SK-N-SH (cell line): ENCODE measurements around the gene TUNAR. TPM values are rescaled to one million over a fixed set of nuclear protein-coding genes. Genes with fewer than 3 reads are reported as not detected.

Experiments used
- CTCF ChIA-PET: fragments of 300-600, 350-600 bp; formaldehyde crosslinking; extraction: SDS; loops from one replicate; lab custom pipeline; 2021; lab: Yijun Ruan, JAX
- POLR2A ChIA-PET: fragments of 350-600 bp; sonication (Branson Sonifier 250); formaldehyde crosslinking; extraction: SDS; loops from one replicate; lab custom pipeline; 2020; ENCODE audit warnings: antibody characterized with exemption, inconsistent platforms; lab: Yijun Ruan, JAX
- DNase-seq: peaks from one replicate; pipeline ENCODE4 v3.0.0; 2012
- H2AFZ ChIP-seq: fragments of 200-600 bp; sonication (generic); 2 replicates; pipeline ENCODE4 v1.8.1; 2016; ENCODE audit warnings: antibody characterized with exemption, mild to moderate bottlenecking, low read depth
- H3F3A ChIP-seq: fragments of 200-600 bp; sonication (generic); replicated peaks from 2 replicates; pipeline ENCODE3; 2016; ENCODE audit warnings: antibody characterized with exemption, mild to moderate bottlenecking; ENCODE audit not compliant: insufficient read depth
- H3K27ac ChIP-seq, 2 experiments: fragments of 200-500 bp in 1 of 2; fragments of 200-600 bp in 1 of 2; sonication (Bioruptor generic) in 1 of 2; sonication (generic), shearing (Covaris generic) in 1 of 2; 2 replicates each; pipeline versions ENCODE4 v1.5.1 to v1.6.1; 2014 to 2016; ENCODE audit warnings: low read depth in 2 of 2, inconsistent platforms in 1 of 2, low read length in 1 of 2, mild to moderate bottlenecking in 1 of 2, mixed read lengths in 1 of 2
- H3K27me3 ChIP-seq: fragments of 200-600 bp; sonication (generic), shearing (Covaris generic); 2 replicates; pipeline ENCODE4 v1.6.1; 2016; ENCODE audit warnings: mixed run types; ENCODE audit not compliant: insufficient read depth
- H3K36me3 ChIP-seq, 2 experiments: fragments of 200-500 bp in 1 of 2; fragments of 200-600 bp in 1 of 2; sonication (Bioruptor generic) in 1 of 2; sonication (generic) in 1 of 2; replicated peaks in 1 of 2; 2 replicates each; pipeline versions ENCODE3 to v1.5.1; 2014 to 2016; ENCODE audit warnings: low read length in 1 of 2, mild to moderate bottlenecking in 1 of 2; ENCODE audit not compliant: insufficient read depth in 2 of 2, control insufficient read depth in 1 of 2
- H3K4me1 ChIP-seq, 2 experiments: fragments of 200-500 bp in 1 of 2; fragments of 200-600 bp in 1 of 2; sonication (Bioruptor generic) in 1 of 2; sonication (generic), shearing (Covaris generic) in 1 of 2; 2 replicates each; pipeline versions ENCODE4 v1.5.1 to v1.6.1; 2014 to 2016; ENCODE audit warnings: low read depth in 1 of 2, low read length in 1 of 2, mixed run types in 1 of 2; ENCODE audit not compliant: insufficient read depth in 2 of 2, control insufficient read depth in 1 of 2
- H3K4me2 ChIP-seq: fragments of 200-600 bp; sonication (generic), shearing (Covaris generic); 2 replicates; pipeline ENCODE4 v1.6.1; 2017; ENCODE audit warnings: mixed run types
- H3K4me3 ChIP-seq, 2 experiments: fragments of 200-500 bp in 1 of 2; fragments of 200-600 bp in 1 of 2; sonication (Bioruptor generic) in 1 of 2; sonication (generic), shearing (Covaris generic) in 1 of 2; 2 replicates each; pipeline versions ENCODE4 v1.5.1 to v1.8.1; 2014 to 2016; ENCODE audit warnings: low read depth in 2 of 2, inconsistent platforms in 1 of 2, low read length in 1 of 2, mild to moderate bottlenecking in 1 of 2, mixed read lengths in 1 of 2, moderate library complexity in 1 of 2
- H3K79me2 ChIP-seq: fragments of 200-600 bp; sonication (generic); 2 replicates; pipeline ENCODE4 v1.8.1; 2017; ENCODE audit warnings: mild to moderate bottlenecking; ENCODE audit not compliant: insufficient read depth
- H3K9ac ChIP-seq: fragments of 200-600 bp; sonication (generic); 2 replicates; pipeline ENCODE4 v1.6.1; 2017; ENCODE audit warnings: mixed run types
- H3K9me2 ChIP-seq: fragments of 200-600 bp; sonication (generic); 2 replicates; pipeline ENCODE4 v1.6.1; 2017; ENCODE audit warnings: mixed run types
- H3K9me3 ChIP-seq: fragments of 200-600 bp; sonication (generic); 2 replicates; pipeline ENCODE4 v1.6.1; 2017; ENCODE audit warnings: mixed run types, mild to moderate bottlenecking, moderate library complexity
- H4K20me1 ChIP-seq: fragments of 200-600 bp; sonication (generic); 2 replicates; pipeline ENCODE4 v1.6.1; 2017; ENCODE audit warnings: mild to moderate bottlenecking, mixed run types; ENCODE audit not compliant: insufficient read depth
- CHD2 ChIP-seq: fragments of 150-350 bp; IDR thresholded peaks from 2 replicates; pipeline ENCODE4 v1.6.1; 2018; ENCODE audit warnings: low read length; ENCODE audit not compliant: partially characterized antibody
- FOXJ3 ChIP-seq: sonication (generic); formaldehyde crosslinking; IDR thresholded peaks from 2 replicates; pipeline ENCODE4 v1.5.1; 2020; ENCODE audit warnings: mild to moderate bottlenecking, missing genetic modification reagents
- FOXM1 ChIP-seq: IDR thresholded peaks from 2 replicates; pipeline ENCODE4 v1.4.0; 2012; ENCODE audit warnings: low read depth, mild to moderate bottlenecking
- GABPA ChIP-seq: IDR thresholded peaks from 2 replicates; pipeline ENCODE4 v1.4.0; 2012; ENCODE audit warnings: low read depth, mild to moderate bottlenecking
- GATA2 ChIP-seq: sonication (generic); formaldehyde crosslinking; IDR thresholded peaks from 2 replicates; pipeline ENCODE4 v1.5.0; 2020; ENCODE audit warnings: mild to moderate bottlenecking, missing genetic modification reagents
- JUND ChIP-seq: IDR thresholded peaks from 2 replicates; pipeline ENCODE4 v1.4.0; 2012
- MEF2A ChIP-seq: IDR thresholded peaks from 2 replicates; pipeline ENCODE4 v1.4.0; 2012; ENCODE audit warnings: low read depth, borderline replicate concordance
- MXI1 ChIP-seq: IDR thresholded peaks from 2 replicates; pipeline ENCODE4 v1.6.1; 2012; ENCODE audit warnings: mild to moderate bottlenecking, low read depth, low read length, improper control_type of control experiment
- NFIC ChIP-seq: IDR thresholded peaks from 2 replicates; pipeline ENCODE4 v1.4.0; 2012; ENCODE audit warnings: borderline replicate concordance
- PBX3 ChIP-seq: IDR thresholded peaks from 2 replicates; pipeline ENCODE4; 2012
- POLR2AphosphoS5 ChIP-seq: IDR thresholded peaks from 2 replicates; pipeline ENCODE4 v1.6.1; 2012; ENCODE audit warnings: low read depth, low read length
- RAD21 ChIP-seq: IDR thresholded peaks from 2 replicates; pipeline ENCODE4 v1.6.1; 2012; ENCODE audit warnings: mild to moderate bottlenecking, low read length
- REST ChIP-seq: IDR thresholded peaks from 2 replicates; pipeline ENCODE4 v1.6.1; 2012; ENCODE audit warnings: mild to moderate bottlenecking, low read depth, low read length, moderate library complexity
- SIN3A ChIP-seq: IDR thresholded peaks from 2 replicates; pipeline ENCODE4 v1.6.1; 2012; ENCODE audit warnings: low read depth, mild to moderate bottlenecking, low read length, moderate library complexity, borderline replicate concordance
- SMC3 ChIP-seq: IDR thresholded peaks from 2 replicates; pipeline ENCODE4 v1.6.1; 2012; ENCODE audit warnings: low read depth, low read length, improper control_type of control experiment
- TCF12 ChIP-seq: IDR thresholded peaks from 2 replicates; pipeline ENCODE4 v1.4.0; 2012
- USF1 ChIP-seq: IDR thresholded peaks from 2 replicates; pipeline ENCODE4 v1.4.0; 2012; ENCODE audit warnings: low read depth, borderline replicate concordance
- WGBS: methylation state at CpG from one replicate; pipeline ENCODE4 v1.1.6; 2017; ENCODE audit warnings: low lambda C conversion rate; 5-methylcytosine and 5-hydroxymethylcytosine counted together
- polyA plus RNA-seq, 3 experiments: library from polyadenylated mRNA; depleted of rRNA; stranded (reverse); fragments of >200 nt; gene quantifications; 2 replicates each; pipeline ENCODE4 v1.2.3, GENCODE V29; 2012
- TF ChIP-seq, protein P1 (sequence below): fragments of 200-600 bp; sonication (generic); IDR thresholded peaks from 2 replicates; pipeline ENCODE4 v1.6.1; 2017; ENCODE audit warnings: antibody characterized with exemption, mild to moderate bottlenecking, moderate library complexity

The TUNAR gene
- 0.02 and 0.03 TPM in 2 replicates for polyA plus RNA-seq (2012; rRNA removed)
- 0.03 TPM in 2 replicates for polyA plus RNA-seq (2012; cell fraction: cytosol; rRNA removed)
- not detected in 2 replicates for polyA plus RNA-seq (2012; cell fraction: nucleus; rRNA removed)

DNA sequence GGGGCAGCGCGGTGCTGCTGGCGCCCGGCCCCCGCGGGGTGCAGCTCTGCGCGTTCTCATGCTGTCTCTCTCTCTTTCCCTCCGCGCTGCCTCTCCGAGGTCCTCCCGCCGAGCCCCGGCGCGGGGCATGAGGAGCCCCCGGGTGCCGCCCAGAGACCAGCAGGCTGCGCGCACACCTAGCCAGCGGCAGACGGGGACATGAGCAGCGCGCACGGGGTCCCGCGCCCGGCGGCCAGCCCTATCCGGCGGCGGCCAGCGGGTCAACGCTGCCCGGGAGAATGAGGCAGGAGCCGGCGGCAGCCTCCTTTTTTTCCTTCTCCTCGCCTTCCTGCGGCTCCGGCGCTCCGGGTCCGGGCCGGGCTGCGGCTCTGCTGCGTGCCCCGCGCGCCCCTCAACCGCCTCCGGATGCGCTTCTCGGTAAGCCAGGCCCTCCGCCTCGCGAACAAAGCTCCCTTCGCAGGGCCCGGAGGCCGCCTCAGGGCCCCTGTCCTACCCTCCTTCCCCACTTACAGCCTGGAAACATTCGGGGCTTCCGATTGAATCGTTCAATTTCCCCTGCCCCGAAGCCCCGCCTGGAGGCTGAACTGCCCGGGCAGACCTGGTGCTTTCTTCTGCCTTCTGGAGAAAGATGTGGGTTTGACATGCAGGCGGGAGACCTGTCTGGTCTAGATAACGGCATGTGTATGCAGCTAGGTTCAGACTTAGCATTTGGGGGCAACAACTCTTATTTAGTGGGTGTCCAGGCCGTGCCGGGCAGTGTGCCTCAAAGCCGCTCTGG is at the start of gene TUNAR:
Gene TUNAR, plus strand, starts transcription at position 72 of the 778 bp plus-strand sequence.
- Histone ChIP-seq H4K20me1 (no peaks in the 10 kb centered on the region), H3K9ac (no peak within 1 kb of the TSS), H3K27ac (no peak within 1 kb of the TSS), H3K79me2 (no peaks in the 10 kb centered on the region), H3K4me3 (peak within 1 kb of the TSS; percentile 41 to 46; a peak in 3 of 4 replicates), H3K9me3 (no peaks in the 10 kb centered on the region), H2AFZ (no peak within 1 kb of the TSS), H3K9me2 (no peaks in the 10 kb centered on the region), H3F3A (no peaks in the 10 kb centered on the region)
- ChIA-PET CTCF (interaction anchor here (0.8 to 2.0 kb wide), 8 partner anchors 10 to 222 kb away, joined by 3 to 6 read pairs (median 4); no protein-coding TSS in a partner anchor), POLR2A (interaction anchor here (1.3 kb wide), 1 partner anchor 9 kb away, joined by 4 read pairs; no protein-coding TSS in a partner anchor)
- DNase-seq, result peak; percentile 79
- no peak for TF ChIP-seq SMC3
- no peak for TF ChIP-seq RAD21
- TF ChIP-seq FOXJ3, result no peak
- TF ChIP-seq PBX3, result no peak
- TF ChIP-seq TCF12, result no peak
- TF ChIP-seq MXI1, result no peak
- no peak for TF ChIP-seq NFIC
- TF ChIP-seq, protein P1, sequence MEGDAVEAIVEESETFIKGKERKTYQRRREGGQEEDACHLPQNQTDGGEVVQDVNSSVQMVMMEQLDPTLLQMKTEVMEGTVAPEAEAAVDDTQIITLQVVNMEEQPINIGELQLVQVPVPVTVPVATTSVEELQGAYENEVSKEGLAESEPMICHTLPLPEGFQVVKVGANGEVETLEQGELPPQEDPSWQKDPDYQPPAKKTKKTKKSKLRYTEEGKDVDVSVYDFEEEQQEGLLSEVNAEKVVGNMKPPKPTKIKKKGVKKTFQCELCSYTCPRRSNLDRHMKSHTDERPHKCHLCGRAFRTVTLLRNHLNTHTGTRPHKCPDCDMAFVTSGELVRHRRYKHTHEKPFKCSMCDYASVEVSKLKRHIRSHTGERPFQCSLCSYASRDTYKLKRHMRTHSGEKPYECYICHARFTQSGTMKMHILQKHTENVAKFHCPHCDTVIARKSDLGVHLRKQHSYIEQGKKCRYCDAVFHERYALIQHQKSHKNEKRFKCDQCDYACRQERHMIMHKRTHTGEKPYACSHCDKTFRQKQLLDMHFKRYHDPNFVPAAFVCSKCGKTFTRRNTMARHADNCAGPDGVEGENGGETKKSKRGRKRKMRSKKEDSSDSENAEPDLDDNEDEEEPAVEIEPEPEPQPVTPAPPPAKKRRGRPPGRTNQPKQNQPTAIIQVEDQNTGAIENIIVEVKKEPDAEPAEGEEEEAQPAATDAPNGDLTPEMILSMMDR, result no peak
- no peak for TF ChIP-seq JUND
- no peak for TF ChIP-seq POLR2AphosphoS5
- no peak for TF ChIP-seq GABPA
- no peak for TF ChIP-seq USF1
- TF ChIP-seq GATA2 (CRISPR knock-in tag), result no peak
- TF ChIP-seq FOXM1, result no peak
- no peak for TF ChIP-seq SIN3A
- TF ChIP-seq REST, result no peak
- TF ChIP-seq CHD2, result no peak
- TF ChIP-seq MEF2A, result no peak
- TF ChIP-seq, all 33 proteins: peak for 0
- peak within 1 kb of the TSS; percentile 68 for H3K4me2 ChIP-seq
- H3K4me1 ChIP-seq, result peaks cover 0 to 3% of the 10 kb centered on the region in 2 experiments; a peak in 1 of 4 replicates
- no peaks in the 10 kb centered on the region for H3K36me3 ChIP-seq
- H3K27me3 ChIP-seq, result peaks cover 5% of the 10 kb centered on the region
- 29% methylated on average over 37 of the region's 70 CpGs for WGBS
